ENCODE data around the gene EFNB2.

DNA sequence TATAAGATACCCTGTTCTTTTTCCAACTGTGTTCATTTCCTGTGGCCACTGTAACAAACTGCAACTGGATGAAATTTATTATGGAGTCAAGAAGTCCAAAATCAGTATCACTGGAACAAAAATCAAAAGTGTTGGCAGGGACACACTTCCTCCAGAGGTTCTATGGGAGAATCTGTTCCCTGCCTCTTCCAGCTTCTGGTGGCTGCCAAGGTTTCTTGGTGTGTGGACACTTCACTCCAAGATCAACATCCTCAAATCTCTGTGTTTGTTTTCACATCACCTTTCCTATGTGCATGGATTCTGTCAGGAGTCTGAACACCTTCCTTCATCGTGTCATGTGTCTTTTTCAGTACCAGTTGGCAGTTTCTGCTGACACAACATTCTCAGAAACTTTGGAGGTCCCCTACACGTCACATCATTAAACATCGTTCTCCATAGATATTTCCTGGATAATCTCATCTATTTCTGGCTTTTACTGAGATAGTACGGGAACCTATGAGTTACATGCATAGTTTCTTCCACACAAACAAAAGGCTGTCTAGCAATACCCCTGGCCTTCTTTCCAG lies 15.2 kb upstream of the EFNB2 start:
- TF ChIP-seq ZNF121 (CRISPR knock-in tag; conservative IDR thresholded peaks at IDR 0.05) (no peak), HDAC6 (IDR thresholded peaks at IDR 0.05; ENCODE audit: low read depth, low read length) (no peak), POLR2A (conservative IDR thresholded peaks at IDR 0.05) (no peak), SMC3 (conservative IDR thresholded peaks at IDR 0.05; ENCODE audit: insufficient read depth, low read depth, low read length) (no peak), SAP30 (IDR thresholded peaks at IDR 0.05; ENCODE audit: borderline replicate concordance, insufficient read depth, low read depth, low read length, poor library complexity, severe bottlenecking) (no peak)
- TF ChIP-seq, protein P1, sequence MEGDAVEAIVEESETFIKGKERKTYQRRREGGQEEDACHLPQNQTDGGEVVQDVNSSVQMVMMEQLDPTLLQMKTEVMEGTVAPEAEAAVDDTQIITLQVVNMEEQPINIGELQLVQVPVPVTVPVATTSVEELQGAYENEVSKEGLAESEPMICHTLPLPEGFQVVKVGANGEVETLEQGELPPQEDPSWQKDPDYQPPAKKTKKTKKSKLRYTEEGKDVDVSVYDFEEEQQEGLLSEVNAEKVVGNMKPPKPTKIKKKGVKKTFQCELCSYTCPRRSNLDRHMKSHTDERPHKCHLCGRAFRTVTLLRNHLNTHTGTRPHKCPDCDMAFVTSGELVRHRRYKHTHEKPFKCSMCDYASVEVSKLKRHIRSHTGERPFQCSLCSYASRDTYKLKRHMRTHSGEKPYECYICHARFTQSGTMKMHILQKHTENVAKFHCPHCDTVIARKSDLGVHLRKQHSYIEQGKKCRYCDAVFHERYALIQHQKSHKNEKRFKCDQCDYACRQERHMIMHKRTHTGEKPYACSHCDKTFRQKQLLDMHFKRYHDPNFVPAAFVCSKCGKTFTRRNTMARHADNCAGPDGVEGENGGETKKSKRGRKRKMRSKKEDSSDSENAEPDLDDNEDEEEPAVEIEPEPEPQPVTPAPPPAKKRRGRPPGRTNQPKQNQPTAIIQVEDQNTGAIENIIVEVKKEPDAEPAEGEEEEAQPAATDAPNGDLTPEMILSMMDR (IDR thresholded peaks at IDR 0.05 in 2 of 3, conservative IDR thresholded peaks at IDR 0.05 in 1 of 3; ENCODE audit: insufficient read depth in 2 of 3, low read depth in 1 of 3, low read length in 3 of 3), result no peak

Measured in K562 (cell line).